ENCODE measurements around the gene SPINT2. TPM values are rescaled to one million over a fixed set of nuclear protein-coding genes. Genes with fewer than 3 reads are reported as not detected.
A peak's percentile ranks its signal among the peaks of the same experiment; 100 is the strongest.

Gene SPINT2
- total RNA-seq, 1 donor from 2014 or later: 231 TPM

DNA sequence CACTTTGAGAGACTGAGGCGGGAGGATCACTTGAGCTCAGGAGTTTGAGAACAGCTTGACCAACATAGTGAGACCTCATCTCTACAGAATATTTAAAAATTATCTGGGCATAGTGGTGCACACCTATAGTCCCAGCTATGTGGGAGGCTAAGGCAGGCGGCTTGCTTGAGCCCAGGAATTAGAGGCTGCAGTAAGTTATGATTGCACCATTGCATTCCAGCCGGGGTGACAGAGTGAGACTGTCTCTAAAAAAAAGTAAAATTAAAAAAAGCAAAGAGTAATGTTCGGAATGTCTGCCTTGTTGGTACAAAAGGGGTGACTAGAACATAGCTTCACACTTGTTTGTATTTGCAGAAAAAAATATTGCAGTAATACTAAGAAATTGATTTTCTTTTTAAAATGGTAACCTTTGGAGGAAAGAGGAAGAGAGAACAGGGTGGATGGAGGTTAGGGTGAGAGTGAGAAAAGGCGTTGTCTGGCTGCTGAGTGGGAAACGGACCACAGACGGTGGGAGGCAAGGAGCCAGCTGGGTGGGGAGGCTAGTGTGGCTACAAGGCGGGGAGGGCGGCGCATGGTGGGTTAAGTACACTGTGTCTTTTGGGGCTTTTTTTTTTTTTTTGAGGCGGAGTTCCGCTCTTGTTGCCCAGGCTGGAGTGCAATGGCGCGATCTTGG, 18.4 kb upstream of the SPINT2 start:
- peaks cover 4% of the 10 kb centered on the region for H3K4me1 ChIP-seq

DNA sequence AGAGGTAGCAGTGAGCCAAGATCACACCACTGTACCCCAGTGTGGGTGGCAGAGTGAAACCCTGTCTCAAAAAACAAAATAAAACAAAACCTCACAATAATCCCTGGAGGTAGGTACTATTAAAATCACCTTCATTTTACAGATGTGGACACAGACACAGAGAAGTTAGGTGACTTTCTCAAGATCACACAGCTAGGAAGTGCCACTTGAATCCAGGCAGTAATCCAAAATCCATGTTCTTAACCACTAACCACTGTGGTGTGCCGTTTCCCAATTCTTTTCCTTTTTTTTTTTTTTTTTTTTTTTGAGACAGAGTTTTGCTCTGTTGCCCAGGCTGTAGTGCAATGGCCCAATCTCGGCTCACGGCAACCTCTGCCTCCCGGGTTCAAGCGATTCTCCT, 17.2 kb upstream of the SPINT2 start:
- intact Hi-C loops (cut with DNase I): no loop called here
- no peak overlapping the region for H3K4me3 ChIP-seq
- no peaks in the 10 kb centered on the region for H3K9me3 ChIP-seq
- no peak for DNase-seq
- H3K4me1 ChIP-seq: peaks cover 4% of the 10 kb centered on the region
- no peak for ATAC-seq
- TF ChIP-seq, protein P1, sequence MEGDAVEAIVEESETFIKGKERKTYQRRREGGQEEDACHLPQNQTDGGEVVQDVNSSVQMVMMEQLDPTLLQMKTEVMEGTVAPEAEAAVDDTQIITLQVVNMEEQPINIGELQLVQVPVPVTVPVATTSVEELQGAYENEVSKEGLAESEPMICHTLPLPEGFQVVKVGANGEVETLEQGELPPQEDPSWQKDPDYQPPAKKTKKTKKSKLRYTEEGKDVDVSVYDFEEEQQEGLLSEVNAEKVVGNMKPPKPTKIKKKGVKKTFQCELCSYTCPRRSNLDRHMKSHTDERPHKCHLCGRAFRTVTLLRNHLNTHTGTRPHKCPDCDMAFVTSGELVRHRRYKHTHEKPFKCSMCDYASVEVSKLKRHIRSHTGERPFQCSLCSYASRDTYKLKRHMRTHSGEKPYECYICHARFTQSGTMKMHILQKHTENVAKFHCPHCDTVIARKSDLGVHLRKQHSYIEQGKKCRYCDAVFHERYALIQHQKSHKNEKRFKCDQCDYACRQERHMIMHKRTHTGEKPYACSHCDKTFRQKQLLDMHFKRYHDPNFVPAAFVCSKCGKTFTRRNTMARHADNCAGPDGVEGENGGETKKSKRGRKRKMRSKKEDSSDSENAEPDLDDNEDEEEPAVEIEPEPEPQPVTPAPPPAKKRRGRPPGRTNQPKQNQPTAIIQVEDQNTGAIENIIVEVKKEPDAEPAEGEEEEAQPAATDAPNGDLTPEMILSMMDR (IDR thresholded peaks at IDR 0.05): no peak
- H3K27ac ChIP-seq: peak overlapping the region; percentile 48
- no peaks in the 10 kb centered on the region for H3K36me3 ChIP-seq
- no peaks in the 10 kb centered on the region for H3K27me3 ChIP-seq

More for the DNA sequence above, 18.4 kb upstream of the SPINT2 start:
- Histone ChIP-seq H3K4me3 (no peak overlapping the region), H3K36me3 (no peaks in the 10 kb centered on the region), H3K9me3 (no peaks in the 10 kb centered on the region), H3K27ac (peak overlapping the region; percentile 48), H3K27me3 (no peaks in the 10 kb centered on the region)
- intact Hi-C loops (cut with DNase I): no loop called here
- DNase-seq: no peak
- TF ChIP-seq, protein P1 (IDR thresholded peaks at IDR 0.05): no peak
- peak; percentile 9 for ATAC-seq

DNA sequence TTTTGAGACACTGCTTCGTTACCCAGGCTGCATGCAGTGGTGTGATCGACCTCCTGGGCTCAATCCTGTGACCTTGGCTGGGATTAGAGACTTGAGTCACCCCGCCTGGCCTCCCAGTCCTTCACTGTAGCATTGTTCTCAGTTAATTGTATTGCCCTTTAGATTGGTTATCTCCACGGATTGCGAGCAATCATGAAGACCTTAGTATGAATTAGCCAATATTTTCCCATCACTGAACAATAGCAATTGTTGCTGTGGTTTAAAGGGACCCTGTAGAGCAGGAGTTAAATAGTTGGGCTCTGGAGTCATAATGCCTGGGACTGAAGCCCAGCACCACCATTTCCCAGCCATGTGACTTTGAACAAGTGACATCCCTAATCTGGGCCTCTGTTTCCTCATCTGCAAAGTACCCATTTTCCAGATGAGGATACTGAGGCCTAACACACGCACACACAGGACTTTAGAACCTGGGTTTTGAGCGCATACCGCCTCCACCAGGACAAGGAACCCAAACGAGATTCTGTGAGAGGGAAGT, 16.6 kb upstream of the SPINT2 start:
- no peaks in the 10 kb centered on the region for H3K9me3 ChIP-seq
- intact Hi-C loops (cut with DNase I): no loop called here
- TF ChIP-seq, protein P1 (IDR thresholded peaks at IDR 0.05): no peak
- H3K27me3 ChIP-seq: no peaks in the 10 kb centered on the region
- no peak for ATAC-seq
- peaks cover 4% of the 10 kb centered on the region for H3K4me1 ChIP-seq
- H3K36me3 ChIP-seq: no peaks in the 10 kb centered on the region
- H3K27ac ChIP-seq: peak overlapping the region; percentile 17
- DNase-seq: no peak
- H3K4me3 ChIP-seq: no peak overlapping the region

DNA sequence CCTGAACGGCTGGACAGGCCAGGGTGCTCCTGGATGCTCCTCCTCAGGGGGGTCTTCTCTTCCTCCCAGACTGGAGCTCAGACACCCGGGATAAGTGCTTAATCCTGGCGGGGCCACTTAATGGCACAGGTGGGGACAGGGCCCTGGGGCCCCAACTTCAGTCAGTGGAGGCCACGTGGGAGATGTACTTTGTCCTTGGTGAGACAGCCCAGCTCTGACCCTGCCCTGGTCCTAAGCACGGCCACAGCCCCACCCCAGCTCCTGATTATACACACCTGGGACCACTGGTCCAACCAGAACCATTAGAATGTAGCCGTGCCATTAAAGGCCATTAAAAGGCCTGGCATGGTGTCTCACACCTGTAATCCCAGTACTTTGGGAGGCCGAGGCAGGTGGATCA, 16.0 kb upstream of the SPINT2 start:
- Histone ChIP-seq H3K9me3 (no peaks in the 10 kb centered on the region), H3K27me3 (no peaks in the 10 kb centered on the region), H3K27ac (no peak overlapping the region), H3K4me3 (no peak overlapping the region), H3K4me1 (peaks cover 4% of the 10 kb centered on the region), H3K36me3 (no peaks in the 10 kb centered on the region)
- TF ChIP-seq, protein P1 (IDR thresholded peaks at IDR 0.05): no peak
- ATAC-seq (no peak), DNase-seq (no peak)
- intact Hi-C loops (cut with DNase I): no loop called here

DNA sequence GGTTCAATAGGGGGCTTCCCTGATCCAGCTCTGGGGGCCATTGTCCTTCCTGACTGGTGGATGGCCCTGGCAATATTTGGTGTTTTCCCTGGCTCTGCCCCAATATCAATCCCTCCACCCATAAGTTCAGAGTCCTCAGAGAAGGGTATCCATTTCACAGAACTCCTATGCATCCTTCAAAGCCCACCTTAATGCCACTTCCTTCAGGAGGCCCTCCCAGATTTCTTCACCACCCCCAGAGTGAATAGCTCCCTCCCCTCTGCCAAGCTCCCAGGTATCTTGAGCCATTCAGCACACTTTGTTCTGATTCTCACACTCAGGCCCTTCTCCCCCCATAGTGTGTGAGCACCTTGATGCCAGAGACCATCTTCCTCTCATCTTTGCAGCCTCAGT, 13.9 kb upstream of the SPINT2 start:
- intact Hi-C loops (cut with DNase I): no loop called here
- peak overlapping the region; percentile 31 for H3K27ac ChIP-seq
- H3K36me3 ChIP-seq: no peaks in the 10 kb centered on the region
- no peak overlapping the region for H3K4me3 ChIP-seq
- no peaks in the 10 kb centered on the region for H3K27me3 ChIP-seq
- H3K9me3 ChIP-seq: no peaks in the 10 kb centered on the region
- TF ChIP-seq, protein P1 (IDR thresholded peaks at IDR 0.05): no peak
- DNase-seq (no peak), ATAC-seq (no peak)
- peaks cover 4% of the 10 kb centered on the region for H3K4me1 ChIP-seq

All from upper lobe of right lung (tissue), 1 donor.